ENCODE results near the gene ZDHHC3.

ZDHHC3 gene

DNA sequence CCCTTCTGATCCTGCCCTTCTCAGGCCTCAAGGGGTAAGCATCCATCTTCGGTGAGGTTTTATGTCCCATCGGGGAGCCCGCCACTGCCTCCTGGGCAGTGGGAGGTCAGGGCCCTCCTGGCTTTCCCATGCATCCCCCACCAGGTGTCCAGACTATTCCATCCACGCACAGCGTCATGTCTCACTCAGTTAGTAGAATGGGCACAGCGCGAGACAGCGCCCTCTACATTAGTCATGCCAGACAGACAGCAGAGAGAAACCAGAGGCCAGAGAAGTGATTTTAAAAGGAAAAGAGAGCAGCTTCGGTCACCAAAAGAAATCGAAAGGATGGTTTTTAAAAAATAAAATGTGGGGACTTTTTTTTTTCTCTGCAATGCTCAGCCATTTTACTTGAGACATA, 49.8 kb downstream of the ZDHHC3 start:
- no peak for DNase-seq

DNA sequence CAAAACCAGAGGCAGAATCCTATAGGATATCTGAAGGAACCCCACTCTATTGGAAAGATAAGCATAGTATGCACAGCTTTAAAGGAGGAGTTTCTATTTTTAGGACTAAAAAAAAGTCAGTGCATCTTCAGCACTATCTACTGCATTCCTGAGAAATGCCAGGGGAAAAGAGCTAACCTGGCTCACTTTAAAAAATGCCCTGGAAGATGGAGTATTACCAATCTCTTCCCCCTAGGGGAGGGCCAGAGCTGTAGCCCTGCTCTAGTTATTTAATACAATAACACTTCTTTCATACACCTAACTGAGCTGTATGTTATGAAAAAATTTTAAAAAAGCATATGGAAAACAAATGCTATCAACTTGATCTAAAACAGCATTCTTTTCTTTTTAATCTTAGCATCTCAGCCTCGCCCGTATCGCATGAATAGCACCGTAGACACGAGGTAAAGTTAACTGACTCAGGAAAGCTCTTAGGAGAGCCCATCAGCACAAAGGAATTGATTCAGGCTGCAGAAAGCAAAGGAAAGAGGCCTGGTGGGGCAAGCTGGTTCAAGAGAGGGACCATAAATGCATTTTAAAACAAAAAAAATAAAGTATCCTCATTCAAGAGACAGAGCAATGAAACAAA, 51.4 kb downstream of the ZDHHC3 start:
- no peak for DNase-seq

DNA sequence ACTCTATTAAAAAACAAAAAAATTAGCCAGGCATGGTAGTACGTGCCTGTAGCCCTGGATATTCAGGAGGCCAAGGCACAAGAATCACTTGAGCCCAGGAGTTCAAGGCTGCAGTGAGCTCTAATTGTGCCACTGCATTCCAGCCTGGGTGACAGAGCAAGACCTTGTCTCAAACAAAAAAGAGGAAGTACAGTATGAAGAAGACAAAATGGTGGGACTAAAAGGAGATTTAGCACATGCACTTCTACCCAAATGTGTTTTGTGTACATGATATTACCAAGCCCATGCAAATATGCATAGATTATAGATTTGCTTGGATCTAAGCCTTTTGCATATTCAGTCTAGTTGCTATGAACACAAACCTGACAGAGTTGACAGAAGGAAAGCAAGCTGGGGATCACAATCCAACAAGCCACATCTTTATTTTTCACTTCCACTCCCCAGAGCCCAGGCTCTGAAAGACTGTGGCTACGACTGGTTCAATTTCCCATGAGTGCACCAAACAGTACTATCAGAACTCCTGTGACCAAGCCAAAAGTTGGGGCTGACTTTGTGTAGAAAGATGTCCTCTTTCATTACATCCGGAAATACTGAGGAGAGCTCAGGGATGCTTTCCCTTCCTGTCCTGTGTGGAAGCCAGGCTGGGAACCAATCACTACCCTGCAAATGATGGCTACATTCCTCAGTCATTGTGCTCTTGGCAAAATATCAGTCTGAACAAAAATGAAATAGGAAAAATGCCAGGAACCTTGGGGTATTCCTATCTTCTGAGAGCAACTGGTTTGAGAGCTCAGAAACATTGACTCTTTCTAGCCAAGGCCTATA, 52.1 kb downstream of the ZDHHC3 start:
- no peak for DNase-seq

DNA sequence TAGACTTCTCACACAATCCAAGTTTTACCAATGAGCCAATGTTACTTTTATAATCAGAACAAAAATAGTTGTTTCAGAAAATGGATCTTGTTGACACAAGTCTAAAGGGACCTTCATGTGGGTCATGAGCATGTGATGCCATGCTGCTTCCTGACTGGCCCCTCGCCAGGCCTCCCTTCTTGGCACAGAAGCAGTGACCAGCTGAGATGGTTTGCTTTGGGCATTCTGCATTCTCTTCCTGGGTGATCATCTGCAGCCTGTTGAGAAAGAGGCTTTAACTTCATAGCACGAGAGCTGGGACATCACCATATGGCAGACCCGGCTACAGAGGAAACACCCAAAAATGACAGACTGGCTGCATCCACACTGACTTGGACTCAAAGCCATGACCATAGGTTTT, 55.9 kb downstream of the ZDHHC3 start:
- no peak for DNase-seq

DNA sequence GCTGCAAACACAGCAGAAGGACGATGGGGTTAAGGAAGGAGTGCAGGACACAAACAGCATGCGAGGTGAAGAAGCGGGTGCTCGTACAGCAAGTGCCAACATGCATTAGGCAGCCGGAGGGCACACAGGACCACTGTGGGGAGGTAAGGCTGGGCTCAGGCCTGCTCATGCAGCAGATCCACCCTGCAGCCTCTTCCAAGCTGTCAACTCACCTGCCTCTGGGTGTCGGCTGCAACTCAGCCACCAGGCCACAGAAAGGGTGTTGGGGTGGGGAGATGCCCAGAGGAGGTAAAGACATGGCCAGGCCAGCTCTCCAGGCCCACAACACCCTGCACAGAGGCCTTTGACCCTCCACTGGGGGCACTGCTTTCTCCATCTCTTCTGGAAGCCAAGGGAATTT, 57.4 kb downstream of the ZDHHC3 start:
- no peak for DNase-seq

DNA sequence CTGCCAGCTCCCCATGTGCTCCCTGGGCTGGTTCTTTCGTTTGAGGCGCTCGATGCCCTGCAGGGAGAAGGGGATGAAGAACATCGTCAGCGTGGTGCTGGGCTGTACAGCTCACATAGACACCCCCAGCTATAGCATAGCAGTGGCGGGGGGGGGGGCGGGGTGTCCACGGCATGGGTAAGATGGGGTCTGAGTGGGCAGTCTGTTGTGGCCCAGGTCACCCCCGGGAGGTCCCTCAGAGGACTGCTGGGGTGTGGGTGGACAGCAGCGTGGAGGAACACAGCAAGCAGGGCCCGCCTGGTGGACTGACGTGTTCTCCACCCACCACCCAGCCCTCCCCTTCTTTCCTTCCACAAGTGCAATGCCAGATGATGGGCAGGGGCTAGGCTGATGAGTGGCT, 57.9 kb downstream of the ZDHHC3 start:
- no peak for DNase-seq

DNA sequence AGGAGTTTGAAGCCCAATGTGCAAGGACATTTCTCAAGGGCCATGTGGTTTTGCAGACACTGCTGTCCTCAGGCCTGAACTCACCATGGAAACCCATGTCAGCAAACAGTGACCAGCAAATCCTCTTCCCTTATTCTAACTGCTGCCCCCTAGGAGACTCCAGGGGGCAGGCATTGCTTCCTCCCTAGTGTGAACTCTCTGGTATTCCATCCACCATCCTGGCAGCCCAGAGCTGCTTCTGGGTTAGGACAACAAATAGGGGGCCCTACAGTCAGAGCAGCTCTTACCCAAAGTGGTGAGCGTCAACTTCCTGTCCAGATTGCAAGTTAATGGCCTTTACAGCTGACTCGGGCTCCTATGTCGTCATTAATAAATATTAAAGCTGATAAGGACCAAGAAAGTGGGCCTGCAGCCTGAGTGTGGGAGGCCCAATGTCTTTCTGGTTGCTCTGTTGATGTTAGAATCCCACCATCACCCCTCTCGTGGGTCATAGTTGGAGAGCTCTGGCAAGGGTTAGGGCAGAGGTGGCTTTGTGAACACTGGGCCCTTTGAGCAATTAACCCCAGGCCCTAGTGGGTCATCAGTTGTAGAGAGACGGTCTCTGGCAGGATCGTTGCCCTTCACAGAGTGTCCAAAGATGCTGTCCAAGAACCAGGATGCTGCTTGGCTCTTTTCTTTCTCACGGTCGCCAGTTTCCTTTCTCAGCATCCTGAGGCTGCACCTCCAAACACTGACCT, 60.1 kb downstream of the ZDHHC3 start:
- DNase-seq = no peak

DNA sequence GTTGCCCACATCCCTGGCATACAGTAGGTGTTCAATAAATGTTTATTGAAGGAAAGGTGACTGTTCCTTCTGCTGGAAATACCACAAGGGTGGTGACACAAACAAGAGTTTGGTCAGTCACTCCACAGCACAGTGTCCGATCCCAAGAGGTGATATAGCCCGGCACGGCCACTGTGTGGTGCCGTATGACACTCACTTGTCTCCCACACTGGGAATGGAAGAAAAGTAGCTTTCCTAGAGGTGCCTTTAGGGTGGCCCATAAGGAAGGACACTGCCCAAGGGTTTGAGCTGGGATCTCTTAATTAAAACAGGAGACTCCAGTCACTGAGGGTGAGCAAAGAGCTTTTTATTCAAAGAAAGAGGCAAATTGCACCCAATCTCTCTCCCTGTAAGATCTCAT, 61.0 kb downstream of the ZDHHC3 start:
- no peak for DNase-seq

DNA sequence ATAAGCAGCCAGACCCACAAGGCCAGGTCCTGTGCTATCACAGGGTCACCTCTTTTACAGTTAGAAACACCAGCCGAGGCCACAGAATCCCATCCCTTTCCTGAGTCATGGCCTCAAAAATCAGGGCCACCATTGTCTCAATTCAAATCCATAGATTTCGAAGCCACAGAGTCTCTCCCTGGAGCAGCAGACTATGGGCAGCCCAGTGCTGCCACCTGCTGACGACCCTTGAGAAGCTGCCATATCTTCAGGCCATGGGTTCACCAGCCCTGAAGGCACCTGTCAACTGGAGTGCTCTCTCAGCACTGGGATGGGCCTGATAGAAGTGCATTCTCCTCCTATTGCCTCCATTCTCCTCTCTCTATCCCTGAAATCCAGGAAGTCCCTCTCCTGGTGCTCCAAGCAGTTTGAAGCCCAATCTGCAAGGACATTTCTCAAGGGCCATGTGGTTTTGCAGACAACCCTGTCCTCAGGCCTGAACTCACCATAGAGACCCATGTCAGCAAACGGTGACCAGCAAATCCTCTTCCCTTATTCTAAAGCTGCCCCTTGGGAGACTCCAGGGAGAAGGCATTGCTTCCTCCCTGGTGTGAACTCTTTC, 62.0 kb downstream of the ZDHHC3 start:
- DNase-seq = peak; percentile 74

DNA sequence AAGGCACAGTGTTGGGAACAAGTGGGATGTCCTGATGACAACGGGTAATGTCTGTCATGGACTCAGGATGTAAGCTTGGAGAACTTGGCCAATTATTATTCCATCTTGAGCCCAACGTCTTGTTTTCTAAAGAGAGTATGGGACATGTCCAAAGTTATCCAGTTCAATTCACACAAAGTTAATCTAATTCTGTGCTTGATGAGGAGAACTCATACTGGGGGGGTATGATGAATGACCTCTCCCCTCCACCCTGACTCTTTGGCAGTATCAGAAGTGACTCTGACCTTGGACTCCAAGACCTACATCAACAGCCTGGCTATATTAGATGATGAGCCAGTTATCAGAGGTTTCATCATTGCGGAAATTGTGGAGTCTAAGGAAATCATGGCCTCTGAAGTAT, 65.3 kb downstream of the ZDHHC3 start:
- DNase-seq = no peak

DNA sequence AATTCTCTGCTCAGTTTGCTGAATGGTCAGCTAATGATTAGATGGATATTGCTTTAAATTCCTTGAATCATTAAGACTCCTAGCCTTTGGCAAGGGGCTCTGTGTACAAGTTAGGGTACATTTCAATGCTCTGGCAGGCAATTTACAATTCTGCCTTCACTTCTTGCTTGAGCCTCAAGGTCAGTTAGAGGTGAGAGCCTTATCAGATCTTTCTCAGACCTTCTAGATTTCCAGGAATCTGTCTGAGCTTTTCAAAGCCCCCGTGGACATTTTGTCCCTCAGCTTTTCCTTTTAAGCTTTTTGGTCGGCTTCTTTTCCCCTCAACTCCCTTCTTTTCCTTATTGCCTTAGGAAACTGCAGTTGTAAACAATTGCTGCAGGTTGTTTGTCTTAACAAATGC, 66.9 kb downstream of the ZDHHC3 start:
- DNase-seq = no peak

DNA sequence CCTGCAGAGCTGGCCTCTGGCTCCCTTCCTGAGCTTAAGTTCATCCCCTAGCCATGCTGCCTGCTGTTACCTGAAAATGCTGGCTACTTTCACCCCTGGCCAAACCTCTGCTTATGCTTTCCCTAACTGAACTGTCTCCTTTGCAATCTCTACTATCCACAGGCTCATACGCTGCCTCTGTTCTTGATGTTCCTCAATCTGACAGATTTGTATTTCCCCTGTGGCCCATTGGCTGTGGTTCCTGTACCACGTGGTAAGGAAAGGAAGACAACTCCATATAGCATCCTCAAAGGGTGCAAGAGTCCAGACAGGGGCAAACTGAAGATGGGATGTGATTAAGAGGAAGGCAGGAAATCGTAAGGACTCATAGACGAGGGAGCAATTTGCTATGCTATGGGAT, 68.4 kb downstream of the ZDHHC3 start:
- DNase-seq = no peak

DNA sequence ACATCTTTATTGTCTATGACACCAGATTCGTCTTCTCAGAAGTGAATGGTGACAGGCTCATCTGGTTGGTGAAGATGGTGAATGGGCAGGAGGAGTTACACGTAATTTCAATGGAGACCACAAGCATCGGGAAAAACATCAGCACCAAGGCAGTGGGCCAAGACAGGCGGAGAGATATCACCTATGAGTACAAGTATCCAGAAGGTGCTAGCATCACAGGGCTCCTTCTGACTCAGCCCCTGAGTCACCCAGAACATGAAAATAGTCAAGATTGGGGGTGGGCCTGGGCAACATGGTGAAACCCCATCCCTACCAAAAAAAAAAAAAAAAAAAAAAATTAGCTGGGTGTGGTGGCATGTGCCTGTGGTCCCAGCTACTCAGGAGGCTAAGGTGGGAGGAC, 69.0 kb downstream of the ZDHHC3 start:
- DNase-seq = no peak

DNA sequence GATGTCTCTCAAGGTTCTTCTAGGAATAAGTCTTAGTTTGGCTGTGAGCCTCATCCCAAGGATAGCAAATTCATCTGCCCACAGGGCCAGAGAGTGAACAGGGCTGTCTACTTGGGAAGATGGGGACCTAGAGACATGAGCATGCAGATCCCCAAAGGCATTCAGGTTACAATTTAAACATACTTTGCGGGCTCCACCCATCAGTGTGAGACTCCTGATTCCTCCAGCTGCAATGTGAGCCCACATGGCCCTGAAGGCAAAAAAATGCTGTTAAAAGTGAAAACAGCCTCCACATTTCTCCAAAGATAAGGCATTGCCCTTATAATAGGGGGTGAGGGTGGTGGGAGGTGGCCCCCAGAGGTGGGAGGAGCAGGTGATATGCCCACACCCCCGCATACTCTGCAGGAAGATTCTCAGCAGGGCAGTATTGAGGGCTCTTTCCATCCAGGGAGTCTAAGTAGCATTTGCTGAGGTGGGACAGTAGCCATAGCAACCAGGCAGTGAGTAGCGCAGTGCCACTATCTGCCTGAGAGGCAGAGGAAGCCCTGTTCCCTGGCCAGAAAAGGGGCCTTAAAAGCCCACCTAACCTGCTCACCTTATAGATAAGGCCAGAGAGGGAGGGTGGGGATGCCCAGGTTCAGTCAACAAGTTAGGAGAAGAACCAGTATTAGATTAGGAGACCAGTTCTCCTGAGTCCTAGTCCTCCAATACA, 70.4 kb downstream of the ZDHHC3 start:
- DNase-seq = no peak

DNA sequence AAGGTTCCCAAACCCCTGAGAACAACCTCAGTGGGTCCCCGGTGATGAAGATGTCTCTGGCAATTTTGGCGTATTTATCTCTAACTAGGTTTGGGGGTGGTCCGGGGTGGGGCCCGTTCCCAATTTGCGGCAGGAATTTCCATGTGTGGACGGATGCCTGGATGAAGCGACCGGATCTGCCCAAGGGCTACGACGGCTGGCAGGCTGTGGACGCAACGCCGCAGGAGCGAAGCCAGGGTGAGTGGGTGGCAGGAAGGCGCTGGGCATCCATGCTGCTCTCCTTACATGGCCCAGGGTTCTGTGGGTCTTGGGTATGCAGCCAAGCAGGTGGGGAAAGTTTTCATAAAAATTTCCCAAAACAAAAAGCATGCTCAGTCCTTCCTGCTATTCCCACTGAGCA, 72.2 kb downstream of the ZDHHC3 start:
- DNase-seq = no peak

DNA sequence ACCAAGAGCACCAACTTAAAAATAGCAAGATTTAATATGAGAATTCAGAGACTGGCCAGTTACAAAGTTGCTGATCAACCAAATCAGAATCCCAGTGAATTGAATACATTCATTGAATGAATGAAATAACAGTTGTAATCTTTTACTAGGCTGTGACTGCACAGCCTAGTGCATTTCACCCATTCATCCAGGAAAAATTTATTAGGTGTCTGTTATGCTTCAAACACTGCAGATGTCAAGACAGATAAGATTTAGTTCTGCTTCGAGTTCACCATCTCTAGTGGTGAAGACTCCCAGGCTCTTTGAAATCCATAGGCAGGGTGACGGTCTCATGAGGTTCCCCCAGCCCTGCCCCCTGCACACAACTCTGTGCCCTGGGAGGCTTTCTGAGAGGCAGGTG, 72.7 kb downstream of the ZDHHC3 start:
- no peak for DNase-seq

DNA sequence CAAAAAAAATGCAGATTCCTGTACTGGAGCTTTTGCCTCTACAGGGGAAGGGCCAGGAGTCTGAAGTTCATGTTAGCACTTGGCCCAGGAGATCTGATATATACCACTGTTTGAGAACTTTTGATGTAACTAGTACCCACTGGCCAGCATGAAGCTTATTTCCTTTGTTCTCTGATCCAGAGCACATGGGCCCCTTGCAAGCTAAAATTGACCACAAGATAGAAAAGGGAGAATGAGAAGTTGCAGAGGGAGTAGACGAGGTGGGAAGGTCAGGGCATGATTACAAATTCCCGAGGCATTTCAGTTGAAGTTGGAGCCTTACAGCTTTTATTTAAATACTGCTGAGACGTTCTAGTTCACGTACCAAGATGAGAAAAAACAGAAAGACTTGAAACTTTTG, 73.3 kb downstream of the ZDHHC3 start:
- DNase-seq = no peak

DNA sequence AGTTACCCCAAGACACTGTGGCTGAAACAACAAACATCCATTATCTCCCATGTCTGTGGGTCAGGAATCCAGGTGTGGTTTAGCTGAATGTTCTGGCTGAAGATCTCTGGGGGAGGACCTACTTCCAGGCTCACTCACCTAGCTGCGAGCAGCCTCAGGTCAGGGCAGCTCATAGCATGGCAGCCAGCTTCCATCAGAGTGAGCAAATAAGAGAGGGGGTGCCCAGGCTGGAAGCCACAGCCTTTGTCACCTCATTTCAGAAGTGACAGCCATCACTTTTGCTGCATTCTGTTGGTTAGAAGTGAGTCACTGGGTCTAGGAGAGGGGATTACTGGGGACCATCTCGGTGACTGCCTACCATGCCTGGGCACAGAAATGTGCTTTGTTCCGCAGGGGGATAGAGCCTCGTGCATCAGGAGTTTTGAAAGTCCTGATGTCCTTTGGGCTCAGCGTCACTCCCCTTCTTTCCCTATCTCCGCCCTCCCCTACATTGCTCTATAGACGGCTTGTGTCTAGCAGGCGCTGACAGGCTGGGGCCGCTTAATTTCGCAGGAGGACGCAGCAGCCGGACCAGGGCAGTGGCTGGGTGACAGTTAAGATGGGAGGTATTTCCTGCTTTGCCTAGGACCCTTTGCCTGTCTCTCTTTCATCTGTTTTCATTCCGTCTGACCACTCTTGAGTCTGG, 76.1 kb downstream of the ZDHHC3 start:
- DNase-seq = no peak

DNA sequence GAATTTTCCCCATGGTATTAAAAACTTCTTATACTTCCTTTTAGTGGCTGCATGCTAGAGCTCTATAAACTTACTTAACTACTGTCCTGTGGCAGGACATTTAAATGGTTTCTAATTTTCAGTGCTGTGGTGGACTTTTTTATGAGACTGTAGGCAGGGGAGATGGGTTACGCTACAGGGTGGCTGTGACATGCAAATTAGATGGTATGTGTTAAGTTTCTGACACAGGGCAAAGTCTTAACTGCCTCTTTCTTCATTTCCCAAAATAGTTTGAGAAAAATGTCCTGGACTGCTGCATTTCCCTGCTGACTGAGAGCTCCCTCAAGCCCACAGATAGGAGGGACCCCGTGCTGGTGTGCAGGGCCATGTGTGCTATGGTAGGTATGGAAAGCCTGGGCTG, 79.5 kb downstream of the ZDHHC3 start:
- DNase-seq = no peak

DNA sequence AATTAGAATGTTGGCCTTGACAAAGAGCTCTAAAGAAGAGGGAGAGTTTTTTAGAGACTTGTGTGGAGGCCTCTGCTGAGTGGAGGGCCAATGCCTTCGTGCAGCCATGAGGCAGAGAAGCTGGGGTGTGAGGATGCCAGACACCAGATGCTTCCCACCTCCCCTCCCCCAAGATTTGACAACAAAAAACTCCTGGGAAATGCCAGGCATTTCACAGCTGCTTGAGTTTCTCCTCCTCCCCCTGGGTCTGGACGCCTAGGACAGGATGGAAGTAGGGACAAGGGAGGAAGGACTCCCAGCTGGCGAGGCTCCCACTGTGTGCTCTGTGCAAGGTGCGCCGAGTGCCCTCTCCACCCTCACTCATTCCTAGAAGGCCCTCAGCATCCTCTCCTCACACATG, 81.5 kb downstream of the ZDHHC3 start:
- DNase-seq = no peak

DNA sequence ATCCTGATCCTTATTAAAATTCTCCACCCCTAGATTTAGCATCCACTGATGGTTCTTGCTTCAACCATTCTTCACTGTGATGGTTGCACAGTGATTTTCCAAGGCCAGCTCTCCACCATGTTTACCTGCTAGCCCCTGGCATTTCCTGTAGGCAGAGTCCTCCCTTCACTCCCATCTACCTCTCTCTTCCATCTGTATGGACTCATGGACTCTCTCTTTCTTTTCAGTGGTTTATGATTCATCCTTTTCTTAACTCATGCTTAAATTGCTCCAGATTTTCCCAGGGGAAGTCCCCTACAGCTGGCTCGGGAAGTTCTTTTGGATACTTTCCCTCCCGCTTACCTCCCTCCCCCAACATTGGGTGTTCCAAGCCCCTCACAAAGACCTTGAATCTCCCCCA, 82.9 kb downstream of the ZDHHC3 start:
- DNase-seq = no peak

DNA sequence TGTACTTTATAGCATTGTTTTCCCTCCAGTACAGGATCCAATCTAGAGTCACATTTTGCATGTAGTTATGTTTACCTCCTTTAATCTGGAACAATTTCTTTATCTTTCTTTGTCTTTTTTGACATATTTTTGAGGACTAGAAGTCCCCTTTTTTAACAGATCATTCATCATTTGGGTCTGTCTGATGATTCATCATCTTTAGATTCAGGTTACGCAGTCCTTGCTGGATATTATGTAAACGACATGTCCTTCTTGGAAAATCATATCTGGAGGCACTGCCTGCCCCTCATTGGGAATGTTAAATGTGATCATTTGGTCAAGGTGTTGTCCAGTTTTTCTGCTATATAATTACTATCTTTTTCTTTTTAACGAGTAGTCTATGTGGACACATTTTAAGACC, 83.3 kb downstream of the ZDHHC3 start:
- DNase-seq = no peak

Data from CD4-positive, alpha-beta T cell treated with Interleukin-6 for 4 hours (primary cell).